HL-60 (cell line): ENCODE measurements around the gene TAOK3.

Source experiments
- DNase-seq, 2 experiments: peaks; one replicate each; pipeline ENCODE4 v3.0.0-alpha.2; 2010 to 2020; ENCODE audit warnings: low read depth in 1 of 2, low spot score in 1 of 2
- H3K27ac ChIP-seq: fragments of 250-450 bp; sonication (Bioruptor Pico); replicated peaks from 2 replicates; pipeline ENCODE4 v1.5.1; 2020; ENCODE audit warnings: mild to moderate bottlenecking, moderate library complexity
- H3K27me3 ChIP-seq: fragments of 250-450 bp; sonication (Bioruptor Pico); 2 replicates; pipeline ENCODE4 v1.5.1; 2021; ENCODE audit warnings: mild to moderate bottlenecking, moderate library complexity; ENCODE audit not compliant: insufficient read depth, poor library complexity, severe bottlenecking
- H3K4me3 ChIP-seq: replicated peaks from 2 replicates; pipeline ENCODE4 v1.5.1; 2011; ENCODE audit warnings: mild to moderate bottlenecking, control low read depth, low read length; ENCODE audit not compliant: insufficient read depth
- CTCF ChIP-seq: IDR thresholded peaks from one replicate; pipeline ENCODE4 v1.5.1; 2011; ENCODE audit warnings: low read length, control low read depth, inconsistent platforms; ENCODE audit not compliant: insufficient read depth
- GABPA ChIP-seq: IDR thresholded peaks from 2 replicates; pipeline ENCODE4 v1.6.1; 2012; ENCODE audit warnings: low read depth
- POLR2AphosphoS5 ChIP-seq: IDR thresholded peaks from 2 replicates; pipeline ENCODE4 v1.6.1; 2012; ENCODE audit warnings: low read depth
- SPI1 ChIP-seq: IDR thresholded peaks from 2 replicates; pipeline ENCODE4 v1.6.1; 2012; ENCODE audit warnings: low read depth, mild to moderate bottlenecking, borderline replicate concordance
- TF ChIP-seq, protein P1 (sequence below): IDR thresholded peaks from 2 replicates; pipeline ENCODE4 v1.6.1; 2012; ENCODE audit warnings: low read depth; ENCODE audit not compliant: insufficient replicate concordance

TAOK3 gene

DNA sequence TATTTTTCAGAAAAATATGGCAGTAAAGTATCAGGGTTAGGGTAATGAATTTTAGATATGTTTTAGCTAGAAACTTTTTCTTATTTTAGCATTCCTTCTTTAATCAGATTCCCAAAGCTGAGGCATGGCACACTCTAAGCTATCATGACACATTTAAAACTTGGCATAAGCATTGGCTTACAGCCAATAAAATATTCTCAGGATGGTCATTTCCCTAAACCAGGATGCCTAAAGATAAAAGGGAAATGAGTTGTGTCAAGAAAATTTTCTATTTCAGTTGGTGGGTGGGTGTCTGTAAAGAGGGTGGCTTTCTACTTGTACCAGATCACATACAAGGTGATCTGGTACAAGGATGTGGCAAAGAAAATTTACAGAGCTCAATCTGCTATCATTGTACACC, 189.0 kb downstream of the TAOK3 start:
- no peaks in the 10 kb centered on the region for H3K27me3 ChIP-seq
- no peak overlapping the region for H3K4me3 ChIP-seq
- DNase-seq = no peak
- no peak overlapping the region for H3K27ac ChIP-seq
- TF ChIP-seq POLR2AphosphoS5 = no peak
- no peak for TF ChIP-seq CTCF
- TF ChIP-seq SPI1 = no peak
- TF ChIP-seq, protein P1, sequence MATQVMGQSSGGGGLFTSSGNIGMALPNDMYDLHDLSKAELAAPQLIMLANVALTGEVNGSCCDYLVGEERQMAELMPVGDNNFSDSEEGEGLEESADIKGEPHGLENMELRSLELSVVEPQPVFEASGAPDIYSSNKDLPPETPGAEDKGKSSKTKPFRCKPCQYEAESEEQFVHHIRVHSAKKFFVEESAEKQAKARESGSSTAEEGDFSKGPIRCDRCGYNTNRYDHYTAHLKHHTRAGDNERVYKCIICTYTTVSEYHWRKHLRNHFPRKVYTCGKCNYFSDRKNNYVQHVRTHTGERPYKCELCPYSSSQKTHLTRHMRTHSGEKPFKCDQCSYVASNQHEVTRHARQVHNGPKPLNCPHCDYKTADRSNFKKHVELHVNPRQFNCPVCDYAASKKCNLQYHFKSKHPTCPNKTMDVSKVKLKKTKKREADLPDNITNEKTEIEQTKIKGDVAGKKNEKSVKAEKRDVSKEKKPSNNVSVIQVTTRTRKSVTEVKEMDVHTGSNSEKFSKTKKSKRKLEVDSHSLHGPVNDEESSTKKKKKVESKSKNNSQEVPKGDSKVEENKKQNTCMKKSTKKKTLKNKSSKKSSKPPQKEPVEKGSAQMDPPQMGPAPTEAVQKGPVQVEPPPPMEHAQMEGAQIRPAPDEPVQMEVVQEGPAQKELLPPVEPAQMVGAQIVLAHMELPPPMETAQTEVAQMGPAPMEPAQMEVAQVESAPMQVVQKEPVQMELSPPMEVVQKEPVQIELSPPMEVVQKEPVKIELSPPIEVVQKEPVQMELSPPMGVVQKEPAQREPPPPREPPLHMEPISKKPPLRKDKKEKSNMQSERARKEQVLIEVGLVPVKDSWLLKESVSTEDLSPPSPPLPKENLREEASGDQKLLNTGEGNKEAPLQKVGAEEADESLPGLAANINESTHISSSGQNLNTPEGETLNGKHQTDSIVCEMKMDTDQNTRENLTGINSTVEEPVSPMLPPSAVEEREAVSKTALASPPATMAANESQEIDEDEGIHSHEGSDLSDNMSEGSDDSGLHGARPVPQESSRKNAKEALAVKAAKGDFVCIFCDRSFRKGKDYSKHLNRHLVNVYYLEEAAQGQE = no peak
- no peak for TF ChIP-seq GABPA

GRCh38 chr12:118183155-118183554, 189.6 kb downstream of the TAOK3 start:
- Histone ChIP-seq H3K27ac (peak overlapping the region; percentile 41), H3K27me3 (no peaks in the 10 kb centered on the region), H3K4me3 (no peak overlapping the region)
- DNase-seq = no peak
- TF ChIP-seq GABPA (no peak), CTCF (no peak), SPI1 (no peak), POLR2AphosphoS5 (no peak)
- TF ChIP-seq, protein P1 = no peak

DNA sequence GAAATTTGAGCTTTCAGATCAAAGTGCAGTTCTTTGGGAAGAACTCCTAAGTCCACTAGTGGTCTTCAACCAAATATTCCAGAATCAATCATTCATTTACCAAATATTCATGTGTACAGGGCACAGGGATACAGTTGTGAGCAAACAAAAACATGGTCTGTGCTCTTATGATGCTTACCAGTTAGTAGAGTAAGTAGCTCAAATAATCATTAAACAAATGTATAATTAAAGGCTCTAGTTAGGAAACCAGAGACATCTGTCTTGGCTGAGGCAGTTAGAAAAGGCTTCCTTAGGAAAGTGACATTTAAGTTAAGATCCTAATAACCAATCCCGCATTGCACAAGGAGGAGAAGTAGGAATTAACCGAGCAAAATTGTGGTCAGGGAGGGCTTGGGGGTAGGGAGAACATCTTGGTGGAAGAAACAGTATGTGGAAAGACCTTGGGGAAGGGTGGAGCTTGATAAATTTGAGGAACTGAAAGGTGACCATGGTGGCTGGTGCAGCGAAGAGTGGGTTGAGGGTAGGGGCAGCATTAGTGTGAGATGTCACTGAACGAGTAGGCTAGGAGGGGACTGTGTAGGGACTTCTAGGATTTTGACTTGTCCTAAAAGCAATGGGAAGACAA, 196.8 kb downstream of the TAOK3 start:
- DNase-seq = peak; percentile 44 to 90
- H3K4me3 ChIP-seq = no peak overlapping the region
- no peaks in the 10 kb centered on the region for H3K27me3 ChIP-seq
- TF ChIP-seq CTCF (no peak), SPI1 (peak; percentile 96), POLR2AphosphoS5 (peak; percentile 69; the same call in 1 of the 2 replicates), GABPA (no peak)
- TF ChIP-seq, protein P1 = no peak
- H3K27ac ChIP-seq = peak overlapping the region; percentile 40
